Natural killer cell (primary cell): ENCODE data around the gene LMAN2L. TPM values are rescaled to one million over a fixed set of nuclear protein-coding genes. Genes with fewer than 3 reads are reported as not detected.

Experiments used
- ATAC-seq, 3 donors: fragments of 150-1000 bp in 2 of 3; fragments of 200-7000 bp in 1 of 3; cut with Tn5 transposase; 1 replicate in 1 of 3; 2 replicates in 2 of 3; pipeline ENCODE4 v1.10.0; 2021; ENCODE audit warnings: mild to moderate bottlenecking in 2 of 3, moderate library complexity in 2 of 3
- DNase-seq, 2 donors: peaks; one replicate each; pipeline versions ENCODE4 v3.0.0 to v3.0.0-alpha.2; 2013 to 2021; ENCODE audit warnings: mixed read lengths in 1 of 2
- H3K27ac ChIP-seq: one replicate; pipeline ENCODE4 v1.5.1; 2013; ENCODE audit warnings: mild to moderate bottlenecking, low read length
- H3K27me3 ChIP-seq: one replicate; pipeline ENCODE4 v1.6.1; 2013; ENCODE audit warnings: low read length; ENCODE audit not compliant: control insufficient read depth, insufficient read depth
- H3K36me3 ChIP-seq: one replicate; pipeline ENCODE4 v1.6.1; 2013; ENCODE audit warnings: low read length; ENCODE audit not compliant: control insufficient read depth, insufficient read depth
- H3K4me1 ChIP-seq: one replicate; pipeline ENCODE4 v1.6.1; 2013; ENCODE audit warnings: low read length; ENCODE audit not compliant: control insufficient read depth, insufficient read depth
- H3K4me3 ChIP-seq: one replicate; pipeline ENCODE4 v1.5.1; 2013; ENCODE audit warnings: low read length
- H3K9me3 ChIP-seq: one replicate; pipeline ENCODE4 v1.6.1; 2013; ENCODE audit warnings: low read length; ENCODE audit not compliant: control insufficient read depth, insufficient read depth
- H3K27ac Mint-ChIP-seq, 2 donors: one replicate each; pipeline ENCODE4 v1.8.0; 2022; ENCODE audit warnings: mild to moderate bottlenecking in 2 of 2, mixed read lengths in 2 of 2, moderate library complexity in 1 of 2
- H3K27me3 Mint-ChIP-seq, 2 donors: one replicate each; pipeline ENCODE4 v1.8.0; 2022; ENCODE audit warnings: low read depth in 2 of 2, mixed read lengths in 2 of 2
- H3K36me3 Mint-ChIP-seq: one replicate; pipeline ENCODE4 v1.8.0; 2022; ENCODE audit warnings: mixed read lengths
- H3K4me1 Mint-ChIP-seq, 2 donors: one replicate each; pipeline ENCODE4 v1.8.0; 2022; ENCODE audit warnings: mixed read lengths in 2 of 2
- H3K4me3 Mint-ChIP-seq: one replicate; pipeline ENCODE4 v1.8.0; 2022; ENCODE audit warnings: mild to moderate bottlenecking, moderate library complexity, mixed read lengths
- H3K9me3 Mint-ChIP-seq, 2 donors: one replicate each; pipeline ENCODE4 v1.8.0; 2022; ENCODE audit warnings: mixed read lengths in 2 of 2
- CTCF ChIP-seq: fragments of 200-600 bp; IDR thresholded peaks from one replicate; pipeline ENCODE4 v1.8.0; 2022; ENCODE audit warnings: antibody characterized with exemption
- WGBS: methylation state at CpG from one replicate; pipeline ENCODE4 v1.1.7; 2013; ENCODE audit warnings: missing lambda C conversion rate; ENCODE audit not compliant: insufficient coverage; 5-methylcytosine and 5-hydroxymethylcytosine counted together
- intact Hi-C: fragments of 100-400 bp; cut with micrococcal nuclease; formaldehyde crosslinking; loops from one replicate; pipeline ENCODE4 v1.14.2; 2022
- total RNA-seq, 4 donors: library from RNA; stranded (reverse); fragments of 120-200 nt in 1 of 4; gene quantifications; one replicate each; pipeline versions ENCODE4 v1.2.3 to v1.2.4, GENCODE V29; 2013 to 2022

Gene LMAN2L
- total RNA-seq, 3 donors from 2014 or later (not counting 1 experiment from before 2014, with no cell fraction given) = 4.0 to 7.9 (median 5.9) TPM

GRCh38 chr2:96687266-96687665 is 52.6 kb downstream of the LMAN2L start:
- ATAC-seq (no peak), DNase-seq (no peak)
- Histone ChIP-seq H3K27me3 (no peaks in the 10 kb centered on the region), H3K9me3 (no peaks in the 10 kb centered on the region), H3K27ac (no peak overlapping the region), H3K36me3 (no peaks in the 10 kb centered on the region), H3K4me1 (no peaks in the 10 kb centered on the region), H3K4me3 (no peak overlapping the region)
- no peaks in the 10 kb centered on the region for H3K36me3 Mint-ChIP-seq
- H3K9me3 Mint-ChIP-seq = no peaks in the 10 kb centered on the region
- no peak overlapping the region for H3K4me3 Mint-ChIP-seq
- no peak overlapping the region for H3K27ac Mint-ChIP-seq
- no peaks in the 10 kb centered on the region for H3K4me1 Mint-ChIP-seq
- peaks cover 0 to 7% of the 10 kb centered on the region in 2 donors for H3K27me3 Mint-ChIP-seq
- TF ChIP-seq CTCF = no peak
- 97% methylated on average over 3 of the region's 3 CpGs for WGBS
- intact Hi-C loops = no loop called here

GRCh38 chr2:96685577-96686459 is 54.0 kb downstream of the LMAN2L start:
- H3K27ac ChIP-seq = no peak overlapping the region
- H3K27me3 Mint-ChIP-seq = peaks cover 0 to 7% of the 10 kb centered on the region in 2 donors
- ATAC-seq = no peak

GRCh38 chr2:96684883-96685576 is 54.8 kb downstream of the LMAN2L start:
- Histone ChIP-seq H3K4me3 (no peak overlapping the region), H3K9me3 (no peaks in the 10 kb centered on the region), H3K27ac (no peak overlapping the region), H3K27me3 (no peaks in the 10 kb centered on the region), H3K4me1 (no peaks in the 10 kb centered on the region), H3K36me3 (no peaks in the 10 kb centered on the region)
- Mint-ChIP-seq H3K4me1 (no peaks in the 10 kb centered on the region), H3K36me3 (no peaks in the 10 kb centered on the region), H3K4me3 (no peak overlapping the region), H3K27ac (peak overlapping the region in 1 of 2 donors; percentile 68), H3K27me3 (peaks cover 6 to 11% of the 10 kb centered on the region in 2 donors), H3K9me3 (no peaks in the 10 kb centered on the region)
- intact Hi-C loops = no loop called here
- DNase-seq (no peak), ATAC-seq (no peak)
- TF ChIP-seq CTCF = no peak
- WGBS = 89% methylated on average over 13 of the region's 16 CpGs

More at GRCh38 chr2:96685577-96686459, 54.0 kb downstream of the LMAN2L start:
- H3K9me3 ChIP-seq = no peaks in the 10 kb centered on the region
- intact Hi-C loops = no loop called here
- no peak overlapping the region for H3K27ac Mint-ChIP-seq
- H3K27me3 ChIP-seq = no peaks in the 10 kb centered on the region
- 77% methylated on average over 18 of the region's 19 CpGs for WGBS
- no peaks in the 10 kb centered on the region for H3K4me1 Mint-ChIP-seq
- H3K36me3 Mint-ChIP-seq = no peaks in the 10 kb centered on the region
- no peak for TF ChIP-seq CTCF
- no peaks in the 10 kb centered on the region for H3K4me1 ChIP-seq
- no peaks in the 10 kb centered on the region for H3K9me3 Mint-ChIP-seq
- H3K4me3 ChIP-seq = no peak overlapping the region
- no peaks in the 10 kb centered on the region for H3K36me3 ChIP-seq
- H3K4me3 Mint-ChIP-seq = no peak overlapping the region
- DNase-seq = no peak
